Suprapubic skin (tissue), 4 donors: ENCODE measurements around the gene PKD2L2. TPM values are rescaled to one million over a fixed set of nuclear protein-coding genes. Genes with fewer than 3 reads are reported as not detected.

Experiments used
- DNase-seq, 2 donors: peaks; one replicate each; pipeline ENCODE4 v3.0.0-alpha.2; 2019; ENCODE audit warnings: low spot score in 2 of 2
- H3K27ac ChIP-seq: fragments of 200-600 bp; sonication (generic); one replicate; pipeline ENCODE4 v1.5.1; 2019
- H3K27me3 ChIP-seq: fragments of 200-600 bp; sonication (generic); one replicate; pipeline ENCODE4 v1.5.1; 2019
- H3K36me3 ChIP-seq: fragments of 200-600 bp; sonication (generic); one replicate; pipeline ENCODE4 v1.5.1; 2019
- H3K4me1 ChIP-seq: fragments of 200-600 bp; sonication (generic); one replicate; pipeline ENCODE4 v1.5.1; 2019
- H3K4me3 ChIP-seq: fragments of 200-600 bp; sonication (generic); one replicate; pipeline ENCODE4 v1.5.1; 2019; ENCODE audit warnings: mild to moderate bottlenecking
- H3K9me3 ChIP-seq: fragments of 200-600 bp; sonication (generic); one replicate; pipeline ENCODE4 v1.5.1; 2019
- EP300 ChIP-seq: sonication (generic); formaldehyde crosslinking; IDR thresholded peaks from one replicate; pipeline ENCODE4 v1.6.1; 2017; ENCODE audit warnings: antibody characterized with exemption
- POLR2A ChIP-seq, 2 donors: fragments of 450-650 bp; IDR thresholded peaks; one replicate each; pipeline ENCODE4 v1.6.1; 2017; ENCODE audit warnings: antibody characterized with exemption in 2 of 2, mild to moderate bottlenecking in 2 of 2, moderate library complexity in 2 of 2
- POLR2AphosphoS5 ChIP-seq, 3 donors: sonication (generic); formaldehyde crosslinking; IDR thresholded peaks; one replicate each; pipeline ENCODE4 v1.6.1; 2017; ENCODE audit warnings: antibody characterized with exemption in 3 of 3
- WGBS: methylation state at CpG from one replicate; pipeline ENCODE4 v1.1.5; 2018; 5-methylcytosine and 5-hydroxymethylcytosine counted together
- total RNA-seq, 4 donors: library from RNA; depleted of rRNA; stranded (reverse); fragments of >200 nt; gene quantifications; one replicate each; pipeline ENCODE4 v1.1.0, GENCODE V29; 2016
- TF ChIP-seq, protein P1 (sequence below), 2 donors: fragments of 200-600 bp in 1 of 2; fragments of 450-650 bp in 1 of 2; sonication (generic) in 1 of 2; IDR thresholded peaks; one replicate each; pipeline ENCODE4 v1.5.1; 2016 to 2019; ENCODE audit warnings: antibody characterized with exemption in 2 of 2, mild to moderate bottlenecking in 1 of 2, moderate library complexity in 1 of 2

Gene PKD2L2
- total RNA-seq, 4 donors from 2014 or later, result not detected

DNA sequence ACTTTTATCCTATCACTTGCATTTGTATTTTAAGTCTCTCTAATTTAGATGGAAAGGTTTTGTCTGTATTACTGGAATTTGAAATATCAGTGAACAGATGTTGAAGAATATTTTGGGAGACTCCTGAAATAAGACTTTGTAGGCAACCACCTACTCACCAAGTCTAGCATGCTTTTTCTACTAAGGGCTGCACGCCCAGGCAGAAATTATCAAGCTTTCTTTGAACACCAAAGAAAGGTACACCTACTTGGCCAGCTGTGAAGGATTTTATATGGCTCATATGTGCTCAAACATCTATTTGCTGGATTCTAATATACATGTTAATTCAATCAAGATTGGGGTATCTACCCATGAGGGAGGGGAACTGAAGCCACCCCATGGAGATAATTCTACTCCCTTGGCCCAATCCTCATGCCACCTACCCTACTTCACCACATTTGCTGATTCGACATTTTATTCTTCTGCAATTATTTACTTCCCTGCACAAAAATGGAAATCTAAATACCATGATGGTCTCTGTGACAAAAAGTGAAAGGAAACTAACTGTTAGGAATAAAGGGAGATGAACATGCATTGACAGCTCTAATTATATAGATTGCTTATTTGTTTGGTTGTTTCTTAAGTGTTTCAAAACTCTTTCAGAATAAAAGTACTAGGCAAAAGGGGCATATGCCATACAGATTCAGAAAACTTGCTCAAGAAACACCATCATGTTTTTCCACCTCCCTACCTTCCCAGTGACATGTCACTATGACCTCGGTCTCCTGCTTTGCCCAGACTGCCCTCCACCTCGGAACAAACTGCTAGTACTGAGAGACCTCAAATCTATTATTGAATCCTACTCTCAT is 22.5 kb upstream of the PKD2L2 start:
- Histone ChIP-seq H3K4me1 (no peaks in the 10 kb centered on the region), H3K9me3 (no peaks in the 10 kb centered on the region), H3K4me3 (no peak overlapping the region), H3K36me3 (no peaks in the 10 kb centered on the region), H3K27ac (no peak overlapping the region), H3K27me3 (no peaks in the 10 kb centered on the region)
- 97% methylated on average over 4 of the region's 4 CpGs for WGBS
- DNase-seq, result no peak
- TF ChIP-seq, protein P1, sequence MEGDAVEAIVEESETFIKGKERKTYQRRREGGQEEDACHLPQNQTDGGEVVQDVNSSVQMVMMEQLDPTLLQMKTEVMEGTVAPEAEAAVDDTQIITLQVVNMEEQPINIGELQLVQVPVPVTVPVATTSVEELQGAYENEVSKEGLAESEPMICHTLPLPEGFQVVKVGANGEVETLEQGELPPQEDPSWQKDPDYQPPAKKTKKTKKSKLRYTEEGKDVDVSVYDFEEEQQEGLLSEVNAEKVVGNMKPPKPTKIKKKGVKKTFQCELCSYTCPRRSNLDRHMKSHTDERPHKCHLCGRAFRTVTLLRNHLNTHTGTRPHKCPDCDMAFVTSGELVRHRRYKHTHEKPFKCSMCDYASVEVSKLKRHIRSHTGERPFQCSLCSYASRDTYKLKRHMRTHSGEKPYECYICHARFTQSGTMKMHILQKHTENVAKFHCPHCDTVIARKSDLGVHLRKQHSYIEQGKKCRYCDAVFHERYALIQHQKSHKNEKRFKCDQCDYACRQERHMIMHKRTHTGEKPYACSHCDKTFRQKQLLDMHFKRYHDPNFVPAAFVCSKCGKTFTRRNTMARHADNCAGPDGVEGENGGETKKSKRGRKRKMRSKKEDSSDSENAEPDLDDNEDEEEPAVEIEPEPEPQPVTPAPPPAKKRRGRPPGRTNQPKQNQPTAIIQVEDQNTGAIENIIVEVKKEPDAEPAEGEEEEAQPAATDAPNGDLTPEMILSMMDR (IDR thresholded peaks at IDR 0.05), result no peak
- no peak for TF ChIP-seq POLR2A (IDR thresholded peaks at IDR 0.05)
- no peak for TF ChIP-seq EP300
- TF ChIP-seq POLR2AphosphoS5 (IDR thresholded peaks at IDR 0.05), result no peak

DNA sequence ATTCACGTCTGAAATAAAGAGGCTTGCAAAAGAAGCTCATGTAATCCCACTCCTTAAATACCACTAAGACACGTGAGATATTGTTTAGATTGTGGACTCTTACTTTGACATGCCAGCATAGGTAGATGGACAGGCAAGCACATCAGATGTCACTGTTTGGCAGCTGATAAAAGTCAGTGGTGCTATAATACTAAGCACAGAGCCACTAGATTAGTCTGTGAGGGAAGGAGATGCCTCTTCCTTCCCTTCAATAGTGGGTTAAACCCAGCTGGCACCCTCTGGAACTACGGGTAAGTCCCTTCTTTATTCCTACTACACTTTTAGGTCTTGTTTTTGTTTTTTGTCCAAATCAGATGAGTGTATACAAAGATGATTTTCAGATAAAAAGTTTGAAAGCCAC is 21.6 kb upstream of the PKD2L2 start, which contains the start of gene MYOT:
TSS of gene MYOT (plus strand) at position 197 of the 400 bp plus-strand sequence. CDS start 2,792 bp downstream, outside the sequence.
- no peaks in the 10 kb centered on the region for H3K9me3 ChIP-seq
- TF ChIP-seq POLR2A (IDR thresholded peaks at IDR 0.05), result no peak
- TF ChIP-seq, protein P1 (IDR thresholded peaks at IDR 0.05), result no peak
- no peak for TF ChIP-seq POLR2AphosphoS5 (IDR thresholded peaks at IDR 0.05)
- TF ChIP-seq EP300, result no peak
- H3K4me3 ChIP-seq, result no peak within 1 kb of the TSS
- WGBS, result 58% methylated on average over 3 of the region's 3 CpGs
- H3K4me1 ChIP-seq, result no peaks in the 10 kb centered on the region
- no peaks in the 10 kb centered on the region for H3K36me3 ChIP-seq
- DNase-seq, result no peak
- no peak within 1 kb of the TSS for H3K27ac ChIP-seq
- no peaks in the 10 kb centered on the region for H3K27me3 ChIP-seq

DNA sequence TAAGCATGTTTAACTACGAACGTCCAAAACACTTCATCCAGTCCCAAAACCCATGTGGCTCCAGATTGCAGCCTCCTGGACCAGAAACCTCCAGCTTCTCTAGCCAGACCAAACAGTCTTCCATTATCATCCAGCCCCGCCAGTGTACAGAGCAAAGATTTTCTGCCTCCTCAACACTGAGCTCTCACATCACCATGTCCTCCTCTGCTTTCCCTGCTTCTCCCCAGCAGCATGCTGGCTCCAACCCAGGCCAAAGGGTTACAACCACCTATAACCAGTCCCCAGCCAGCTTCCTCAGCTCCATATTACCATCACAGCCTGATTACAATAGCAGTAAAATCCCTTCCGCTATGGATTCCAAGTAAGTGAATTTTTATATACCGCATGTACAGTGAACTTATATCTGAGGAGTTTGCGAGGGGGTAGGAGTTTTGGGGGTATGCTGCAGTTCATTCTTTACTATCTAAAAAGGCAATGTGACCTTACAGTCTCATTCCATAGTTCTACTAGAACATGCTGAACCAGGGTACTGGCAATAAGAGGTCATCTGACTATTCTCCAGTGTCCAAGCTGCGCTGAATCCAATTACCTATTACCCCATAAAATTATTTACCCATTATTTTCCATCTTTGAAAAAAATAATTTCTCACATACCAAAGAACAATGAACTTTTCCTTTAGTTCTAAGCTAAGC is 18.5 kb upstream of the PKD2L2 start:
- H3K27ac ChIP-seq, result no peak overlapping the region
- no peaks in the 10 kb centered on the region for H3K4me1 ChIP-seq
- WGBS, result 93% methylated on average over 7 of the region's 7 CpGs
- H3K36me3 ChIP-seq, result no peaks in the 10 kb centered on the region
- no peak for TF ChIP-seq POLR2A (IDR thresholded peaks at IDR 0.05)
- no peak for TF ChIP-seq POLR2AphosphoS5 (IDR thresholded peaks at IDR 0.05)
- TF ChIP-seq, protein P1 (IDR thresholded peaks at IDR 0.05), result no peak
- no peak for TF ChIP-seq EP300
- DNase-seq, result no peak
- H3K27me3 ChIP-seq, result no peaks in the 10 kb centered on the region
- H3K4me3 ChIP-seq, result no peak overlapping the region
- H3K9me3 ChIP-seq, result no peaks in the 10 kb centered on the region

DNA sequence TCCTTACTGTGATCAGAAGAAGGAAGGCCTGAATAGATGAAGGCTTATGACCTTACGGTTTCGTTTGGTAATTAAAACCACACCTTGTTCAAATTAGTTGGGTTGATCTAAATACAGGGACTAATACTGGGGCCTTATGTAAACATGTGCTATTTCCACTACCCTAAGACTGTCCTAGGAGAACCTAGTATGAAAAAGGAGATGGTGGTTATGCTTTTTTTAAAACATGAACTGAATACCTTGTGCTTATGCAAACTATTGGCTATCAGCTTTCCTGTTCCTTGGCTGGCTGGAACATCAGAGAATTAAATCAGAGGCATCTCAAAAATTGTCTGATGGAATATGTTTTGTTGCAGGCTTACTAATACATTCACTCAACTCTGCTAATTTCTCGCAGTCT is 17.7 kb upstream of the PKD2L2 start:
- H3K4me3 ChIP-seq, result no peak overlapping the region
- 90% methylated on average over 3 of the region's 3 CpGs for WGBS
- no peaks in the 10 kb centered on the region for H3K36me3 ChIP-seq
- no peaks in the 10 kb centered on the region for H3K4me1 ChIP-seq
- no peaks in the 10 kb centered on the region for H3K27me3 ChIP-seq
- no peak for DNase-seq
- no peak overlapping the region for H3K27ac ChIP-seq
- TF ChIP-seq, protein P1 (IDR thresholded peaks at IDR 0.05), result no peak
- TF ChIP-seq EP300 (no peak), POLR2A (IDR thresholded peaks at IDR 0.05) (no peak), POLR2AphosphoS5 (IDR thresholded peaks at IDR 0.05) (no peak)
- no peaks in the 10 kb centered on the region for H3K9me3 ChIP-seq

DNA sequence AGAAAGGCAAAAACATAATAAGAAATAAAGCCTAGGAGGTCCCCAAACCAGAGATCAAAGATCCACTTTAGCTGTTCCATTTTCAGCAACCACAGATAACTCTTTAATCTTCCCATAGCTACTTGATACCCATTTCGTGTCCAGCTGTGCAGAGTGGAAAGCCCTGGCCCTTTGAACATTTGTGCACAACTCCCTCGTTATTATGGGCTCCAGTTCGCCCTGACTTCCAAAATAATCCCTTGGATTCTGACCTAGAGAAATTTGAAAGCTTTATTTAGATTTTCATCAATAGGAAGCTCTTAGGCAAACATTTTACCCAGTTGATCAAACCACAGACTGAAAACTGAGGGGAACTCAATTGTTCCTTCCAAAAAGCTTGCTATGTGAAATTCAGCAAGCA is 16.8 kb upstream of the PKD2L2 start:
- DNase-seq, result no peak
- H3K27ac ChIP-seq, result no peak overlapping the region
- no peaks in the 10 kb centered on the region for H3K4me1 ChIP-seq
- no peaks in the 10 kb centered on the region for H3K36me3 ChIP-seq
- WGBS, result 78% methylated on average over 3 of the region's 3 CpGs
- H3K9me3 ChIP-seq, result no peaks in the 10 kb centered on the region
- no peak overlapping the region for H3K4me3 ChIP-seq
- TF ChIP-seq POLR2AphosphoS5 (IDR thresholded peaks at IDR 0.05) (no peak), EP300 (no peak), POLR2A (IDR thresholded peaks at IDR 0.05) (no peak)
- TF ChIP-seq, protein P1 (IDR thresholded peaks at IDR 0.05), result no peak
- no peaks in the 10 kb centered on the region for H3K27me3 ChIP-seq
